Suprapubic skin (tissue), 4 donors: ENCODE measurements around the gene PCBP3. TPM values are rescaled to one million over a fixed set of nuclear protein-coding genes. Genes with fewer than 3 reads are reported as not detected.

Experiments used
- DNase-seq, 2 donors: peaks; one replicate each; pipeline ENCODE4 v3.0.0-alpha.2; 2019; ENCODE audit warnings: low spot score in 2 of 2
- H3K27ac ChIP-seq: fragments of 200-600 bp; sonication (generic); one replicate; pipeline ENCODE4 v1.5.1; 2019
- H3K27me3 ChIP-seq: fragments of 200-600 bp; sonication (generic); one replicate; pipeline ENCODE4 v1.5.1; 2019
- H3K36me3 ChIP-seq: fragments of 200-600 bp; sonication (generic); one replicate; pipeline ENCODE4 v1.5.1; 2019
- H3K4me1 ChIP-seq: fragments of 200-600 bp; sonication (generic); one replicate; pipeline ENCODE4 v1.5.1; 2019
- H3K4me3 ChIP-seq: fragments of 200-600 bp; sonication (generic); one replicate; pipeline ENCODE4 v1.5.1; 2019; ENCODE audit warnings: mild to moderate bottlenecking
- H3K9me3 ChIP-seq: fragments of 200-600 bp; sonication (generic); one replicate; pipeline ENCODE4 v1.5.1; 2019
- EP300 ChIP-seq: sonication (generic); formaldehyde crosslinking; IDR thresholded peaks from one replicate; pipeline ENCODE4 v1.6.1; 2017; ENCODE audit warnings: antibody characterized with exemption
- POLR2A ChIP-seq, 2 donors: fragments of 450-650 bp; IDR thresholded peaks; one replicate each; pipeline ENCODE4 v1.6.1; 2017; ENCODE audit warnings: antibody characterized with exemption in 2 of 2, mild to moderate bottlenecking in 2 of 2, moderate library complexity in 2 of 2
- POLR2AphosphoS5 ChIP-seq, 3 donors: sonication (generic); formaldehyde crosslinking; IDR thresholded peaks; one replicate each; pipeline ENCODE4 v1.6.1; 2017; ENCODE audit warnings: antibody characterized with exemption in 3 of 3
- WGBS: methylation state at CpG from one replicate; pipeline ENCODE4 v1.1.5; 2018; 5-methylcytosine and 5-hydroxymethylcytosine counted together
- total RNA-seq, 4 donors: library from RNA; depleted of rRNA; stranded (reverse); fragments of >200 nt; gene quantifications; one replicate each; pipeline ENCODE4 v1.1.0, GENCODE V29; 2016
- TF ChIP-seq, protein P1 (sequence below), 2 donors: fragments of 200-600 bp in 1 of 2; fragments of 450-650 bp in 1 of 2; sonication (generic) in 1 of 2; IDR thresholded peaks; one replicate each; pipeline ENCODE4 v1.5.1; 2016 to 2019; ENCODE audit warnings: antibody characterized with exemption in 2 of 2, mild to moderate bottlenecking in 1 of 2, moderate library complexity in 1 of 2

PCBP3 gene
- total RNA-seq, 4 donors from 2014 or later, result 0.97 to 7.3 (median 2.7) TPM

DNA sequence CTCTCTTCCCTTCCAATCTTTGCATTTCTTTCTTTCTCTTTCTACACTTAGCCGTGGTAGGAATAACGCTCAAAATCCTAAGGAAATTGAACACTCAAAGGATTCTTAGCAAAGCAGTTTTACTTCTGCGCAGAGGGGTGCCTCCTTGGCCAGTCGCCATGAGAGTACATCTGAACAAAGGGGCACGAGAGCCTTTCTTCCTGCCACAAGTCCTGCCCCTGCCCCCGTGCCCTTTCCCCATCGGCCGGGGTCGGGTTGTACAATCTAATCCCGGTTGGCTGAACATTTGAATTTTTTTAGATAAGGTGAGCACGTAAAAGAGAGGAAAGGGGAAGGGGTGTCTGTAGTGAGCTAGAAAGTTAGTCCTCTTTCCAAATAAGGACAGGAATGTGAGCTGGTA, 309.4 kb downstream of the PCBP3 start:
- DNase-seq, result peak in 1 of 2 donors; percentile 52
- H3K4me3 ChIP-seq, result no peak overlapping the region
- no peaks in the 10 kb centered on the region for H3K9me3 ChIP-seq
- peak overlapping the region; percentile 78 for H3K27ac ChIP-seq
- H3K4me1 ChIP-seq, result peaks cover 49% of the 10 kb centered on the region
- H3K27me3 ChIP-seq, result no peaks in the 10 kb centered on the region
- no peak for TF ChIP-seq EP300
- TF ChIP-seq, protein P1, sequence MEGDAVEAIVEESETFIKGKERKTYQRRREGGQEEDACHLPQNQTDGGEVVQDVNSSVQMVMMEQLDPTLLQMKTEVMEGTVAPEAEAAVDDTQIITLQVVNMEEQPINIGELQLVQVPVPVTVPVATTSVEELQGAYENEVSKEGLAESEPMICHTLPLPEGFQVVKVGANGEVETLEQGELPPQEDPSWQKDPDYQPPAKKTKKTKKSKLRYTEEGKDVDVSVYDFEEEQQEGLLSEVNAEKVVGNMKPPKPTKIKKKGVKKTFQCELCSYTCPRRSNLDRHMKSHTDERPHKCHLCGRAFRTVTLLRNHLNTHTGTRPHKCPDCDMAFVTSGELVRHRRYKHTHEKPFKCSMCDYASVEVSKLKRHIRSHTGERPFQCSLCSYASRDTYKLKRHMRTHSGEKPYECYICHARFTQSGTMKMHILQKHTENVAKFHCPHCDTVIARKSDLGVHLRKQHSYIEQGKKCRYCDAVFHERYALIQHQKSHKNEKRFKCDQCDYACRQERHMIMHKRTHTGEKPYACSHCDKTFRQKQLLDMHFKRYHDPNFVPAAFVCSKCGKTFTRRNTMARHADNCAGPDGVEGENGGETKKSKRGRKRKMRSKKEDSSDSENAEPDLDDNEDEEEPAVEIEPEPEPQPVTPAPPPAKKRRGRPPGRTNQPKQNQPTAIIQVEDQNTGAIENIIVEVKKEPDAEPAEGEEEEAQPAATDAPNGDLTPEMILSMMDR (IDR thresholded peaks at IDR 0.05), result no peak
- no peak for TF ChIP-seq POLR2AphosphoS5 (IDR thresholded peaks at IDR 0.05)
- TF ChIP-seq POLR2A (IDR thresholded peaks at IDR 0.05), result no peak
- WGBS, result 59% methylated on average over 11 of the region's 11 CpGs
- H3K36me3 ChIP-seq, result no peaks in the 10 kb centered on the region

- Histone ChIP-seq H3K27ac (peak overlapping the region; percentile 78), H3K36me3 (no peaks in the 10 kb centered on the region), H3K4me3 (no peak overlapping the region), H3K27me3 (no peaks in the 10 kb centered on the region), H3K4me1 (peaks cover 57% of the 10 kb centered on the region), H3K9me3 (no peaks in the 10 kb centered on the region)
- 31% methylated on average over 12 of the region's 12 CpGs for WGBS
- TF ChIP-seq POLR2AphosphoS5 (IDR thresholded peaks at IDR 0.05) (no peak), POLR2A (IDR thresholded peaks at IDR 0.05) (no peak), EP300 (no peak)
- TF ChIP-seq, protein P1 (IDR thresholded peaks at IDR 0.05), result no peak
- DNase-seq, result peak in 1 of 2 donors; percentile 49
Measured at GRCh38 chr21:45954261-45954660, 310.7 kb downstream of the PCBP3 start.

- Histone ChIP-seq H3K4me3 (no peak overlapping the region), H3K36me3 (no peaks in the 10 kb centered on the region), H3K27me3 (no peaks in the 10 kb centered on the region), H3K9me3 (no peaks in the 10 kb centered on the region), H3K27ac (peak overlapping the region; percentile 78), H3K4me1 (peaks cover 59% of the 10 kb centered on the region)
- TF ChIP-seq POLR2A (IDR thresholded peaks at IDR 0.05), result no peak
- TF ChIP-seq, protein P1 (IDR thresholded peaks at IDR 0.05), result no peak
- no peak for TF ChIP-seq POLR2AphosphoS5 (IDR thresholded peaks at IDR 0.05)
- TF ChIP-seq EP300, result no peak
- DNase-seq, result peak in 1 of 2 donors; percentile 8
- WGBS, result 89% methylated on average over 6 of the region's 6 CpGs
Measured at GRCh38 chr21:45954921-45955320, 311.4 kb downstream of the PCBP3 start.

DNA sequence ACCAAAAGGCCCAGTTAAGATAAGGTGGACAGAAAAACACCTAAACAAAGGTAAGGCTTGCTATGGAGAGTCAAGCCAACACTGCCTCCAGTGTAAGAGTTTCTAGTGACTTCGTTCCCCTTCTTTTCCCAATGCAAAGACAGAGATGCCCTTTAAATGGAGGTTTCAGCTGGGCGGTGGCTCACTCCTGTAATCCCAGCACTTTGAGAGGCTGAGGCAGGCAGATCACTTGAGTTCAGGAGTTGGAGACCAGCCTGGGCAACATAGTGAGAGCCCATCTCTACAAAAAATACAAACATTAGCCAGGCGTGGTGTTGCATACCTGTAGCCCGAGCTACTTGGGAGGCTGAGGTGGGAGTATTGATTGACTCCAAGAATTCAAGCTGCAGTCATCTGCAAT, 314.0 kb downstream of the PCBP3 start:
- Histone ChIP-seq H3K27ac (peak overlapping the region; percentile 66), H3K4me1 (peaks cover 50% of the 10 kb centered on the region), H3K4me3 (no peak overlapping the region), H3K36me3 (no peaks in the 10 kb centered on the region), H3K27me3 (no peaks in the 10 kb centered on the region), H3K9me3 (no peaks in the 10 kb centered on the region)
- peak in 1 of 2 donors; percentile 38 for DNase-seq
- TF ChIP-seq, protein P1 (IDR thresholded peaks at IDR 0.05), result no peak
- TF ChIP-seq POLR2A (IDR thresholded peaks at IDR 0.05), result no peak
- no peak for TF ChIP-seq EP300
- no peak for TF ChIP-seq POLR2AphosphoS5 (IDR thresholded peaks at IDR 0.05)
- 43% methylated on average over 4 of the region's 4 CpGs for WGBS

GRCh38 chr21:45957981-45958600, 314.6 kb downstream of the PCBP3 start:
- H3K27ac ChIP-seq, result peak overlapping the region; percentile 66
- H3K4me3 ChIP-seq, result no peak overlapping the region
- TF ChIP-seq POLR2A (IDR thresholded peaks at IDR 0.05), result no peak
- TF ChIP-seq POLR2AphosphoS5 (IDR thresholded peaks at IDR 0.05), result peak in 1 of 3 donors; percentile 7
- peak; percentile 81 for DNase-seq
- H3K36me3 ChIP-seq, result no peaks in the 10 kb centered on the region
- H3K27me3 ChIP-seq, result no peaks in the 10 kb centered on the region
- no peaks in the 10 kb centered on the region for H3K9me3 ChIP-seq
- peaks cover 46% of the 10 kb centered on the region for H3K4me1 ChIP-seq
- WGBS, result 13% methylated on average over 7 of the region's 7 CpGs
